Body of pancreas (tissue), 4 donors: ENCODE data around the gene DAGLB.

Experiments used
- CTCF ChIP-seq, 7 experiments: fragments of 450-650 bp in 4 of 7; fragments of 200-600 bp in 3 of 7; sonication (generic) in 3 of 7; IDR thresholded peaks; one replicate each; pipeline ENCODE4 v1.5.1; 2016 to 2019; ENCODE audit warnings: antibody characterized with exemption in 7 of 7
- POLR2A ChIP-seq, 3 donors: fragments of 450-650 bp; IDR thresholded peaks; one replicate each; pipeline ENCODE4 v1.6.1; 2016; ENCODE audit warnings: antibody characterized with exemption in 3 of 3, mild to moderate bottlenecking in 2 of 3

- TF ChIP-seq CTCF (IDR thresholded peaks at IDR 0.05) (no peak), POLR2A (IDR thresholded peaks at IDR 0.05) (no peak)
Measured at GRCh38 chr7:6407434-6407833, 40.3 kb downstream of the DAGLB start.
